IMR-90 (cell line): ENCODE data around the gene INF2. TPM values are rescaled to one million over a fixed set of nuclear protein-coding genes. Genes with fewer than 3 reads are reported as not detected.

Experiments used
- ATAC-seq: fragments of 200-7000 bp; cut with Tn5 transposase; 2 replicates; pipeline ENCODE4 v1.9.1; 2020; ENCODE audit warnings: low read depth, mild to moderate bottlenecking, moderate library complexity
- BruUV-seq: library from RNA; stranded (reverse); fragments of 400-500 nt; replicated peaks from 2 replicates; lab custom pipeline; 2021; lab: Mats Ljungman, UMichigan
- CTCF ChIA-PET: fragments of 300-600 bp; formaldehyde crosslinking; extraction: SDS; loops from one replicate; lab custom pipeline; 2021; ENCODE audit warnings: antibody characterized with exemption; lab: Yijun Ruan, JAX
- POLR2A ChIA-PET: fragments of 300-600 bp; sonication (Branson Sonifier 250); formaldehyde crosslinking; loops from one replicate; lab custom pipeline; 2022; ENCODE audit warnings: antibody characterized with exemption; ENCODE audit not compliant: unreplicated experiment; lab: Charles Lee
- DNase-seq: peaks from one replicate; pipeline ENCODE4 v3.0.0; 2013
- H2AFZ ChIP-seq: replicated peaks from 2 replicates; pipeline ENCODE3; 2013; ENCODE audit warnings: low read length, mild to moderate bottlenecking; ENCODE audit not compliant: poor library complexity
- H2AK5ac ChIP-seq: 2 replicates; pipeline ENCODE4 v1.6.1; 2013; ENCODE audit warnings: low read depth, low read length, inconsistent platforms
- H2AK9ac ChIP-seq: replicated peaks from 2 replicates; pipeline ENCODE3; 2013; ENCODE audit warnings: mild to moderate bottlenecking, low read depth, low read length, moderate library complexity; ENCODE audit not compliant: poor library complexity
- H2BK120ac ChIP-seq: 2 replicates; pipeline ENCODE4 v1.6.1; 2013; ENCODE audit warnings: low read depth, low read length, inconsistent platforms
- H2BK15ac ChIP-seq: 3 replicates; pipeline ENCODE4 v1.6.1; 2013; ENCODE audit warnings: low read depth, low read length, inconsistent platforms
- H2BK20ac ChIP-seq: 2 replicates; pipeline ENCODE4 v1.6.1; 2013; ENCODE audit warnings: low read depth, mild to moderate bottlenecking, inconsistent platforms, low read length, moderate library complexity
- H2BK5ac ChIP-seq: 2 replicates; pipeline ENCODE4 v1.6.1; 2013; ENCODE audit warnings: mild to moderate bottlenecking, low read depth, low read length, inconsistent platforms; ENCODE audit not compliant: poor library complexity, severe bottlenecking
- H3K14ac ChIP-seq: replicated peaks from 2 replicates; pipeline ENCODE4 v1.6.1; 2013; ENCODE audit warnings: low read depth, low read length, inconsistent platforms
- H3K18ac ChIP-seq: 2 replicates; pipeline ENCODE4 v1.6.1; 2013; ENCODE audit warnings: low read depth, low read length, control low read depth
- H3K23ac ChIP-seq: 2 replicates; pipeline ENCODE4 v1.6.1; 2013; ENCODE audit warnings: low read depth, low read length, inconsistent platforms
- H3K27ac ChIP-seq: 2 replicates; pipeline ENCODE4 v1.5.1; 2013; ENCODE audit warnings: mild to moderate bottlenecking, control low read depth, low read length; ENCODE audit not compliant: insufficient read depth
- H3K27me3 ChIP-seq: 2 replicates; pipeline ENCODE4 v1.6.1; 2013; ENCODE audit warnings: low read length; ENCODE audit not compliant: control insufficient read depth, insufficient read depth
- H3K36me3 ChIP-seq: 2 replicates; pipeline ENCODE4 v1.6.1; 2013; ENCODE audit warnings: low read length, mixed read lengths; ENCODE audit not compliant: control insufficient read depth, insufficient read depth
- H3K4ac ChIP-seq: 2 replicates; pipeline ENCODE4 v1.6.1; 2013; ENCODE audit warnings: low read depth, low read length, inconsistent platforms
- H3K4me1 ChIP-seq: 2 replicates; pipeline ENCODE4 v1.6.1; 2013; ENCODE audit warnings: low read length, mixed read lengths; ENCODE audit not compliant: control insufficient read depth, insufficient read depth
- H3K4me2 ChIP-seq: 2 replicates; pipeline ENCODE4 v1.6.1; 2013; ENCODE audit warnings: low read depth, mild to moderate bottlenecking, control low read depth, low read length, moderate library complexity
- H3K4me3 ChIP-seq: 2 replicates; pipeline ENCODE4 v1.5.1; 2013; ENCODE audit warnings: low read depth, mild to moderate bottlenecking, control low read depth, low read length, moderate library complexity; ENCODE audit not compliant: insufficient read depth
- H3K56ac ChIP-seq: 2 replicates; pipeline ENCODE4 v1.6.1; 2013; ENCODE audit warnings: low read length, inconsistent platforms; ENCODE audit not compliant: insufficient read depth; ENCODE audit errors: extremely low read depth
- H3K79me1 ChIP-seq, 2 experiments: 2 replicates each; pipeline ENCODE4 v1.6.1; 2013; ENCODE audit warnings: low read length in 2 of 2, inconsistent platforms in 1 of 2, low read depth in 1 of 2
- H3K9ac ChIP-seq: 2 replicates; pipeline ENCODE4 v1.6.1; 2013; ENCODE audit warnings: low read depth, low read length, control low read depth
- H3K9me1 ChIP-seq: 2 replicates; pipeline ENCODE4 v1.6.1; 2013; ENCODE audit warnings: low read length, inconsistent platforms; ENCODE audit not compliant: insufficient read depth
- H3K9me3 ChIP-seq: 2 replicates; pipeline ENCODE4 v1.6.1; 2013; ENCODE audit warnings: low read length; ENCODE audit not compliant: control insufficient read depth, insufficient read depth
- H4K20me1 ChIP-seq: 2 replicates; pipeline ENCODE4 v1.6.1; 2013; ENCODE audit warnings: low read length, inconsistent platforms; ENCODE audit not compliant: insufficient read depth
- H4K5ac ChIP-seq: 2 replicates; pipeline ENCODE4 v1.6.1; 2013; ENCODE audit warnings: mild to moderate bottlenecking, low read depth, low read length, control low read depth
- H4K8ac ChIP-seq, 2 experiments: 2 replicates each; pipeline ENCODE4 v1.6.1; 2013; ENCODE audit warnings: low read depth in 2 of 2, low read length in 2 of 2, control low read depth in 1 of 2, inconsistent platforms in 1 of 2
- H4K91ac ChIP-seq: 2 replicates; pipeline ENCODE4 v1.6.1; 2013; ENCODE audit warnings: low read depth, low read length, inconsistent platforms; ENCODE audit not compliant: insufficient read depth
- BHLHE40 ChIP-seq: fragments of 150-350 bp; IDR thresholded peaks from 2 replicates; pipeline ENCODE4 v1.6.1; 2016; ENCODE audit warnings: mild to moderate bottlenecking, low read depth, low read length
- CEBPB ChIP-seq: IDR thresholded peaks from 2 replicates; pipeline ENCODE4 v1.6.1; 2012; ENCODE audit warnings: low read depth, low read length, improper control_type of control experiment
- CHD1 ChIP-seq: IDR thresholded peaks from 2 replicates; pipeline ENCODE4 v1.6.1; 2012; ENCODE audit warnings: low read depth, low read length, improper control_type of control experiment
- MAFK ChIP-seq: IDR thresholded peaks from 2 replicates; pipeline ENCODE4 v1.6.1; 2012; ENCODE audit warnings: low read depth, low read length, improper control_type of control experiment
- MAZ ChIP-seq: IDR thresholded peaks from 2 replicates; pipeline ENCODE4 v1.6.1; 2012; ENCODE audit warnings: low read depth, mild to moderate bottlenecking, low read length, improper control_type of control experiment, moderate library complexity, borderline replicate concordance
- NFE2L2 ChIP-seq: fragments of 150-350 bp; IDR thresholded peaks from 2 replicates; pipeline ENCODE4 v1.6.1; 2016; ENCODE audit warnings: low read depth, mild to moderate bottlenecking, low read length
- POLR2A ChIP-seq: IDR thresholded peaks from 2 replicates; pipeline ENCODE4 v1.6.1; 2012; ENCODE audit warnings: mild to moderate bottlenecking, low read depth, low read length
- RCOR1 ChIP-seq: IDR thresholded peaks from 2 replicates; pipeline ENCODE4 v1.6.1; 2012; ENCODE audit warnings: mild to moderate bottlenecking, low read length, improper control_type of control experiment; ENCODE audit not compliant: insufficient replicate concordance
- WGBS, 2 experiments: methylation state at CpG; one replicate each; pipeline versions ENCODE4 v1.1.5 to v1.1.7; 2013; ENCODE audit warnings: missing lambda C conversion rate in 2 of 2; ENCODE audit not compliant: insufficient read length in 1 of 2; ENCODE audit errors: extremely low coverage in 2 of 2; 5-methylcytosine and 5-hydroxymethylcytosine counted together
- dilution Hi-C: fragments of 300-500 bp; cut with HindIII; formaldehyde crosslinking; loops from one replicate; pipeline ENCODE4 v1.14.3; 2018; ENCODE audit warnings: low sequenced_read_pairs; ENCODE audit not compliant: unreplicated experiment
- in situ Hi-C: fragments of 300-500 bp; cut with MboI; formaldehyde crosslinking; loops from 3 replicates; pipeline ENCODE4 v1.14.3; 2019; ENCODE audit warnings: low sequenced_read_pairs, inconsistent platforms, mixed read lengths
- intact Hi-C: fragments of 100-400 bp; cut with micrococcal nuclease; formaldehyde crosslinking; loops from 2 replicates; pipeline ENCODE4 v1.10.0; 2022
- polyA plus RNA-seq, 3 experiments: library from polyadenylated mRNA; depleted of rRNA; stranded (reverse); fragments of >200 nt; gene quantifications; 2 replicates each; pipeline ENCODE4 v1.2.3, GENCODE V29; 2012; ENCODE audit warnings: low replicate concordance in 1 of 3
- total RNA-seq: library from RNA; depleted of rRNA; stranded (reverse); fragments of >200 nt; gene quantifications from 2 replicates; pipeline ENCODE4 v1.2.3, GENCODE V29; 2012
- TF ChIP-seq, protein P1 (sequence below): conservative IDR thresholded peaks from 2 replicates; pipeline ENCODE4 v1.5.1; 2012; ENCODE audit warnings: mild to moderate bottlenecking, low read depth, low read length, improper control_type of control experiment
- TF ChIP-seq, protein P2 (sequence below): fragments of 150-350 bp; IDR thresholded peaks from 2 replicates; pipeline ENCODE4 v1.6.1; 2017; ENCODE audit warnings: mild to moderate bottlenecking, antibody characterized with exemption, low read length, low read depth

The INF2 gene
- total and polyA plus RNA-seq, 2 of the 4 experiments (the other 2 are of a cell fraction) = 16.8 to 62.1 TPM

DNA sequence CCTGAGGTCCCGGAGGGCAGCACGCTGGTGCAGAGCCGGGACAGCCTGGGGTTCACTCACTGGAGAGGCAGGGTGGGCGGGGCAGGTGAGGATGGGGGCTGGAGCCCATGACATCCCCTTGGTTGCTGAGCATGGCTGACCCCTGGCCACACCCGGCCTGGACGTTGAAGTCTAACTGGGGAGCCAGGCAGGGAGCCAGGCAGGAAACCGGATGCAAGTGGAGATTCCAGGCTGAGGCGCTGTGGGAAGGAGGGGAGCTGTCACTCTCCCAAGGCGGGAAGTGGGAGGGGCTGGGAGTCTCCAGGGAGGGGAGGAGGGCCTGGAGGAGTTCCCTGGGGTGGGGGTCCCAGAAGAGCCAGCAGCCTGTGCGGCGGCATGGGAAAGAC is 7.7 kb upstream of the INF2 start:
- peaks cover 43% of the 10 kb centered on the region for H3K4me1 ChIP-seq
- CTCF ChIA-PET = interaction anchor here (1.0 kb wide), 1 partner anchor 16 kb away, joined by 3 read pairs; no protein-coding TSS in a partner anchor

More for the DNA sequence above, 7.7 kb upstream of the INF2 start:
- Histone ChIP-seq H3K36me3 (no peaks in the 10 kb centered on the region), H2BK120ac (peak overlapping the region; percentile 94), H2BK20ac (peak overlapping the region; percentile 88), H2AK9ac (peak overlapping the region; percentile 100), H3K4me2 (peak overlapping the region; percentile 78), H4K8ac (peak overlapping the region; percentile 80 to 97), H2AFZ (peak overlapping the region; percentile 84), H3K27me3 (no peaks in the 10 kb centered on the region), H2AK5ac (peak overlapping the region; percentile 92), H3K9ac (peak overlapping the region; percentile 60), H2BK5ac (peak overlapping the region; percentile 98), H3K18ac (peak overlapping the region; percentile 83), H4K20me1 (no peaks in the 10 kb centered on the region), H4K91ac (peak overlapping the region; percentile 94), H3K56ac (peak overlapping the region; percentile 74; the same call in 1 of the 2 replicates), H3K23ac (peak overlapping the region; percentile 84), H3K79me1 (peaks cover 3 to 32% of the 10 kb centered on the region in 2 experiments; a peak in 3 of 4 replicates), H3K14ac (peak overlapping the region; percentile 89), H2BK15ac (peak overlapping the region; percentile 82; the same call in 2 of the 3 replicates), H3K4me3 (peak overlapping the region; percentile 13; the same call in 1 of the 2 replicates), H3K9me1 (peaks cover 15% of the 10 kb centered on the region), H3K4ac (peak overlapping the region; percentile 98), H4K5ac (peak overlapping the region; percentile 94), H3K27ac (peak overlapping the region; percentile 97), H3K9me3 (no peaks in the 10 kb centered on the region)
- DNase-seq (peak; percentile 81), ATAC-seq (peak; percentile 35)
- in situ Hi-C loops (no loop called here), intact Hi-C loops (no loop called here), dilution Hi-C loops (no loop called here)
- BruUV-seq = no TSS peak
- POLR2A ChIA-PET = interaction anchor here (0.6 kb wide), 1 partner anchor 608 kb away, joined by 3 read pairs; no protein-coding TSS in a partner anchor
- WGBS, 2 experiments = 2% methylated on average over 7 of the region's 11 CpGs; no CpG with 5 or more reads in 1 of the 2 experiments
- no peak for TF ChIP-seq CHD1
- TF ChIP-seq, protein P1, sequence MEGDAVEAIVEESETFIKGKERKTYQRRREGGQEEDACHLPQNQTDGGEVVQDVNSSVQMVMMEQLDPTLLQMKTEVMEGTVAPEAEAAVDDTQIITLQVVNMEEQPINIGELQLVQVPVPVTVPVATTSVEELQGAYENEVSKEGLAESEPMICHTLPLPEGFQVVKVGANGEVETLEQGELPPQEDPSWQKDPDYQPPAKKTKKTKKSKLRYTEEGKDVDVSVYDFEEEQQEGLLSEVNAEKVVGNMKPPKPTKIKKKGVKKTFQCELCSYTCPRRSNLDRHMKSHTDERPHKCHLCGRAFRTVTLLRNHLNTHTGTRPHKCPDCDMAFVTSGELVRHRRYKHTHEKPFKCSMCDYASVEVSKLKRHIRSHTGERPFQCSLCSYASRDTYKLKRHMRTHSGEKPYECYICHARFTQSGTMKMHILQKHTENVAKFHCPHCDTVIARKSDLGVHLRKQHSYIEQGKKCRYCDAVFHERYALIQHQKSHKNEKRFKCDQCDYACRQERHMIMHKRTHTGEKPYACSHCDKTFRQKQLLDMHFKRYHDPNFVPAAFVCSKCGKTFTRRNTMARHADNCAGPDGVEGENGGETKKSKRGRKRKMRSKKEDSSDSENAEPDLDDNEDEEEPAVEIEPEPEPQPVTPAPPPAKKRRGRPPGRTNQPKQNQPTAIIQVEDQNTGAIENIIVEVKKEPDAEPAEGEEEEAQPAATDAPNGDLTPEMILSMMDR = no peak
- TF ChIP-seq, protein P2, sequence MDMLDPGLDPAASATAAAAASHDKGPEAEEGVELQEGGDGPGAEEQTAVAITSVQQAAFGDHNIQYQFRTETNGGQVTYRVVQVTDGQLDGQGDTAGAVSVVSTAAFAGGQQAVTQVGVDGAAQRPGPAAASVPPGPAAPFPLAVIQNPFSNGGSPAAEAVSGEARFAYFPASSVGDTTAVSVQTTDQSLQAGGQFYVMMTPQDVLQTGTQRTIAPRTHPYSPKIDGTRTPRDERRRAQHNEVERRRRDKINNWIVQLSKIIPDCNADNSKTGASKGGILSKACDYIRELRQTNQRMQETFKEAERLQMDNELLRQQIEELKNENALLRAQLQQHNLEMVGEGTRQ = no peak
- no peak for TF ChIP-seq CEBPB
- TF ChIP-seq RCOR1 = peak; percentile 8
- TF ChIP-seq BHLHE40 = no peak
- TF ChIP-seq MAZ = peak; percentile 88
- TF ChIP-seq POLR2A = no peak
- no peak for TF ChIP-seq MAFK
- TF ChIP-seq NFE2L2 = no peak
